HG02973 (cell line): ENCODE results near the gene UBXN7.
A peak's percentile ranks its signal among the peaks of the same experiment; 100 is the strongest.
"Not testable (repeated sequence)": the region's sequence is repeated elsewhere in the genome, so short reads cannot be mapped to it uniquely, and the experiment has no call there.

Experiments
- ATAC-seq: cut with Tn5 transposase; IDR thresholded peaks from one replicate; pipeline ENCODE4 v1.9.1; 2021; ENCODE audit warnings: moderate library complexity; ENCODE audit not compliant: unreplicated experiment

UBXN7 gene

DNA sequence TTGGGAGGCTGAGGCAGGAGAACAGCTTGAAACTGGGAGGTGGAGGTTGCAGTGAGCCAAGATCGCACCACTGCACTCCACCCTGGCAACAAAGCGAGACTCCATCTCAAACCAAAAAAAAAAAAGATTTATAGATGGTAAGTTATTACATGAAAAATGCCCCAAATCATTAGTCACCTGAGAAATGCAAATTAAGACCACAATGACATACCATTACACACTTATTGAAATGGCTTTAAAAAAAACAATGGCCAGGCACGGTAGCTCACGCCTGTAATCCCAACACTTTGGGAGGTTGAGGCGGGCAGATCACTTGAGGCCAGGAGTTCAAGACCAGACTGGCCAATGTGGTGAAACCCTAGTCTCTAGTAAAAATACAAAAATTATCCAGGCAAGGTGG is 10.6 kb downstream of the UBXN7 start:
- ATAC-seq: not testable (repeated sequence)

DNA sequence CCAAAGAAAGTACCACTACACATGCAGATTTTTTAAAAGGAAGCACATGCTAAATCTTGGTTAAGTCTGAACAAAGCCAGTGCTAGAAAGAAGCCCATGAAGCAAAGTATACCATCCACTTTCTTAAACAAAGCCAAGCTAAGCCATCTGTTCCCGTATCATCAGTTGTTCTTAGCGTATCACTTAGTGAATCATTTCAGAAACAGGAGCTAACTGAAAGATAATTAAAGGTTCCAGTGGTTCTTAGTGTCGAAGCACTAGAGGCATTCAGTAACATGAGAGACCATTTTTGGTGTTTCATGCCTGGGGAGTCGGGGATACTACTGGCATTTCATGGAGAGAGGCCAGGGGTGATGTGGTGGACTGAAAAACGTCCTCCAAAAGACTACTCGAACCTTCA is 12.8 kb downstream of the UBXN7 start:
- ATAC-seq: no peak

DNA sequence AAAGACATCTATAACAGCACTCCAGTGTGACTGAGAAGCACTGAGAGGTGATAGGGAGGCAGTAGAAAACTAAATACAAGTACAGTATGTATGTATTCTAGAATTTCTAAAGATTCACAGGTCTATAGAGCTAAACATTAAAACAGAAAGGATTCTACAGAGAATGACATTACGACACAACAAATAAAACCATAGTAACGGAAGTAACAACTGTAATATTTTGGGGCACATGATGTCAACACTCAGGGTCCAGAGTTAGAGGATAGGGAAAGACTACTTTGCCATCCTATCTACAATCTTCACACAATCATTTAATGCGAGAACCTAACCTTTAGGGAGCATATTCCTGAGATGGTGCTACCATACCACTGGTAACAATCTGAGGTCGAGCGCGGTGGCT is 13.6 kb downstream of the UBXN7 start:
- no peak for ATAC-seq

DNA sequence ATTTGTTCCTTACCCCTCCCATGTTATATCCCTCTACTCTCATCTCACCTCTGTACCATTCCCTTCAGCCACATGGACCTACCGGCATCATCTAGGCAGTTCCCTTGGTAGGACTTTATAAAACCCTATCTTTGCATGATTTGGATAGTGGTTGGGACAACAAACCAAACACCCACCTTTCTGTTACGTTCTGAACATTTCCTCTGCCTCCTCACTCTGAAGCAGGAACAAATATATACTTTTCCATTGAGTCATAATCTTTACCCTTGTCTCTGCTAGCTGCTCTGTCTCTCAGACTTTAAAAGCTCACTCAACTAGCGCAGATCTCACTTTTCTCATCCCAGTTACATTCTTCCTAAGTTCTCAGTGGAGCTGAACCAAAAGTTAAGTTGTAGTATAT is 17.8 kb downstream of the UBXN7 start:
- ATAC-seq: no peak

- ATAC-seq: peak; percentile 66
These were observed 19.5 kb downstream of the UBXN7 start for GRCh38 chr3:196412704-196413103.

DNA sequence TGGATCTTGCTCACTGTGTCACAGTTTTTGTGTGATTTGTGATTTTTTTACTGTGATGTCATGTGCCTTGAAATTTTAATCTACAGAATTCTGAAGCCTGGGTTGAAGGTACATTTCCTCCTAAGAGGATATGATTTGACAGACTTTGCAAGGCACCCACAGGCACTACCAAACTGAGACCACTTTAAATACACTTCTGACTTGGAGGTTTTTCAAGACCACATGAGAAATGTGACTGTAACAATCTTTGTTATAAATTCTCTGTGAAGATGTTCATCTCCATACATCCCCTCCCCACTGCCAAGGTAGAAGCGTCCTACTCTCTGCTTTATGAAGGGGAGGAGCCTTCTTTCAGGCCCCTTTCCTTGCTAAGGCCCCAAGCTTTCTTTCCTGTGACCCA is 22.8 kb downstream of the UBXN7 start:
- no peak for ATAC-seq

DNA sequence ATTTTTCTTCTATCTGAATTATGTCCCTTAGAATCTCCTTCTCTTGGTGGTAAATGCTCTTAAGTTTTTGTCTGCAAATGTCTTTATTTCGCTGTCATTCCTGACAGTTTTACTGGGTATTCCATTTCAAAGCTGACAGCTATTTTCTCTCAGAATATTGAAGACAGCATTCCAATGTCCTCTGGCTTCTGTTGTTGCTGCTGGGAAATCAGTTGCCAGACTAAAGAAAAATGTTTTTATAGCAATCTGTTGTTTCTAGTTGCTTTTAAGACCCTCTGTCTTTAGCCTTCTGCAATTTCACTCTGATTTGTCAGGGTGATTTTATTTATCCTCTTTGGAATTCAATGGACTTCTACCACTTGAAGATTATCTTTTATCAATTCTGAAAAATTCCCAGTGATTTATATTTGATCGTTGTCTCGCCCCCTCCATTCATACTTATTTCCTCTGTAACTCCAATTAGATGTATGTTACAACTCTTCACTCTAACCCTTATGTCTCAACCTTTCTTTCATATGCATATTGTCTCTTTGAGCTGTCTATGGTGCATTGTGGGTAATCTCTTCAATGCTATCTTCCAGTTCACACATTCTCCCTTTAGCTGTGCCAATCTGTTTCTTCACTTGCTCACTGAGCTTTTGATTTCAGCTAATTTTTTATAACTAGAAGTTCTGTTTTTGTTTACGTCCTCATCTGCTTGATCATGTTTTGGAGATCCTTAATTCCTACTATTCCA is 23.5 kb downstream of the UBXN7 start:
- no peak for ATAC-seq

DNA sequence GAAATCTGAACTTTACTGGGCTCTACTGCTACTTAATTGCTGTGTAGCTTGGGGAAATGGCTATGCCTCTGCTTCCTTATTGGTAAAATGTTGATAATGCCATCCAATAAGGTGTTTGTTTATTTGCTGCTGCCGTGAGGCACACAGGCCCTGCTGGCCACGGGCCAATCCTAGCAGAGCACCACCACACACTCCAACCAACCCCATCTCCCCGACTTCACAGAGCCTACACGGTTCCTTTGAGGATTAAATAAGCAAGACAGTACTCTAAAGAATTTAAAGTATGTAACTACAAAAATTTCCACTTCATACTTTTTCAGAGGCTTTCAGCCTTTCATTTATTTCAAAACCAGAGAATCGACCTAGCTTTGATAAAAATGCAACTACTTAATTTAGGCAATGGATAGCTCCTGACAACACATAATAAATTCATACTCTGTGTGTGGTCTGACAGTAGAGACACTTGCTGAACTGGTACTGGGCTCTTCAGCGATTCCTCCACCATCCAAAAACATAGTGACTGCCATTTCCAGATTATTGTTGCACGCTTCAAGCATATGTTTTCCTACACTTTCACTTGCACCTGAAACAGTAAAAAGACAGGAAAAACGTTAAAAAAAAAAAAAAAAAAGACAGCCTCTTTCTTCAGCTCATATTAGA is 25.3 kb downstream of the UBXN7 start:
- no peak for ATAC-seq

DNA sequence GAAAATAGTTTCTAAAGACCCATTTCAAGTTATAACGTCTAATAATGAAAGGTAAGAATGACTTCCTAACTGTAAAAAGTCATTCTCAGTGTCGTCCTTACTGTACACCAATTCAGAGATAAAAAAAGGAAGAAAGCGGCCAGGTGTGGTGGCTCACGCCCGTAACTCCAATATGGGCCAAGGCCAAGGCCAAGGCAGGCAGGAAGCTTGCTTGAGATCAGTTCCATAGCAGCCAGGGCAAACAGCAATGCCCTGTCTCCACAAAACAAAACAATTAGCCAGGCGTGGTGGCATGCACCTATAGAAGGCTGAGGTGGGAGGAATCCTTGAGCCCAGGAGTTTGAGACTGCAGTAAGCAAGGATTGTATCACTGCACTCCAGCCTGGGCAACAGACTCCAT is 31.9 kb downstream of the UBXN7 start:
- ATAC-seq: no peak

GRCh38 chr3:196399485-196399945 is 32.7 kb downstream of the UBXN7 start:
- ATAC-seq: no peak

DNA sequence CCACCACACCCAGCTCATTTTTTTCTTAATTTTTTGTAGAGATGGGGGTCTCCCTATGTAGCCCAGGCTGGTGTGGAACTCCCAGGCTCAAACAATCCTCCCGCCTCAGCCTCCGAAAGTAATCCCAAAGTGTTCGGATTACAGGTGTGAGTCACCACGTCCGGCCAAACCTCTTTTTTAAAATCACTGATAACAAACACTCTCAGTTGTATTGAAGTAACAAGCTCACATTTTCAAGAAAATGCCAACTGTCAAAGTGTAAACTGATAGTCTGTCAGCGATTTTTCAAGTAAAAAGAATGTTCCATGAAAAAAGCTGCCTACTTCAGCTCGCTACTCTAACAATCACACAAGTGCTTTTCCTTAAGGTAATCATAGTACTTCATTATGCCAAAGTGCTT is 33.4 kb downstream of the UBXN7 start:
- no peak for ATAC-seq

- ATAC-seq: no peak
These were observed 34.3 kb downstream of the UBXN7 start for GRCh38 chr3:196397941-196398340.

DNA sequence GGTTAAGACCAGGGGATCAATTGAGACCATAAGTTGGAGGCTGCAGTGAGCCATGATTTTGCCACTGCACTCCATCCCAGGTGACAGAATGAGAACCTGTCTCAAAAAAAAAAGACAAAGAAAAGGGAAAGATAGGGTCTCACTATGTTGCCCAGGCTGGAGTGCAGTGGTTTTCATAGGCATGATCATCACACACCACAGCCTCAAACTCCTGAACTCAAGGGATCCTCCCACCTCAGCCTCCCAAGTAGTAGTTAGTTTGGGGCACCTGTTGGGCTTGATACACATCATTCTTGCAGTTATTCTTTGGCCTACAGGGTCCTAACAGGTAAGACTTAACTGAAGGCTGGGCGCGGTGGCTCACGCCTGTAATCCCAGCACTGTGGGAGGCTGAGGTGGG is 42.1 kb downstream of the UBXN7 start:
- no peak for ATAC-seq

GRCh38 chr3:196388956-196389355 is 43.3 kb downstream of the UBXN7 start:
- no peak for ATAC-seq

GRCh38 chr3:196387941-196388340 is 44.3 kb downstream of the UBXN7 start:
- not testable (repeated sequence) for ATAC-seq

DNA sequence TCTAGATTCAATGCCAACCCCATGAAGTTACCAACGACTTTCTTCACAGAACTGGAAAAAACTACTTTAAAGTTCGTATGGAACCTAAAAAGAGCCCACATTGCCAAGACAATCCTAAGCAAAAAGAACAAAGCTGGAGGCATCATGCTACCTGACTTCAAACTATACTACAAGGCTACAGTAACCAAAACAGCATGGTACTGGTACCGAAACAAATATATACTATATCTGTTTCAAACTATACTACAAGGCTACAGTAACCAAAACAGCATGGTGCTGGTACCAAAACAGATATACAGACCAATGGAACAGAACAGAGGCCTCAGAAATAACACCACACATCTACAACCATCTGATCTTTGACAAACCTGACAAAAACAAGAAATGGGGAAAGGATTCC is 45.4 kb downstream of the UBXN7 start:
- not testable (repeated sequence) for ATAC-seq

DNA sequence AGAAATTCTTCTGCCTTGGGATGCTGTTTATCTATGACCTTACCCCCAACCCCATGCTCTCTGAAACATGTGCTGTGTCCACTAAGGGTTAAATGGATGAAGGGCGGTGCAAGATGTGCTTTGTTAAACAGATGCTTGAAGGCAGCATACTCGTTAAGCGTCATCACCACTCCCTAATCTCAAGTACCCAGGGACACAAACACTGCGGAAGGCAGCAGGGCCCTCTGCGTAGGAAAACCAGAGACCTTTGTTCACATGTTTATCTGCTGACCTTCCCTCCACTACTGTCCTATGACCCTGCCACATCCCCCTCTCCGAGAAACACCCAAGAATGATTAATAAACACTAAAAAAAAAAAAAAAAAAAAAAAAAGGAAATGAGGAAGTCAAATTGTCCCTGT is 46.2 kb downstream of the UBXN7 start:
- not testable (repeated sequence) for ATAC-seq

DNA sequence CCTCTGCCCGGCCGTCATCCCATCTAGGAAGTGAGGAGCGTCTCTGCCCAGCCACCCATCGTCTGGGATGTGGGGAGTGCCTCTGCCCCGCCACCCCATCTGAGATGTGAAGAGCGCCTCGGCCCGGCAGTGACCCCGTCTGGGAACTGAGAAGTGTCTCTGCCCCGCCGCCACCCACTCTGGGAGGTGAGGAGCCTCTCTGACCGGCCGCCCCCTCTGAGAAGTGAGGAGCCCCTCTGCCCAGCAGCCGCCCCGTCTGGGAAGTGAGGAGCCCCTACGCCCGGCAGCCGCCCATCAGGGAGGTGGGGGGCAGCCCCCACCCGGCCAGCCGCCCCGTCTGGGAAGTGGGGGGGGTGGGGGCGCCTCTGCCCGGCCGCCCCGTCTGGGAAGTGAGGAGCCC is 46.8 kb downstream of the UBXN7 start:
- ATAC-seq: not testable (repeated sequence)

- no peak for ATAC-seq
These were observed 53.9 kb downstream of the UBXN7 start for GRCh38 chr3:196378146-196378841.

DNA sequence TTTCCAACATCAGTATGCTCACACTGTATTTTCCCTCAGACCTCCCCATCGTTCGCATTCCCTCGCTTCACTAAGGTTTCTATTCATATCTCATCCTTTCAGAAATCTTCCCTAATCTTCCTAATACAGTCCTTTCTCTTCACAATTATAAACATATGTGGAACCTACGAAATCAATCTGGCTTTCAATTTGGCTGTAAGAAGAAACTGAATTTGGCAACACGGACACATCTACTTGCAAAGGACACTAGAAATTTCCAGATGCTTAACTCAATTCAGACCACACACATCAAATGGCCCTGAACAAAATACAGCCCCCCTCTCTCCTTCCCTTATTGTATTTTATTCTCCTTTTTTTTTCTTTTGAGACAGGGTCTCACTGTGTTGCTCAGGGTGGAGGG is 54.9 kb downstream of the UBXN7 start:
- no peak for ATAC-seq

DNA sequence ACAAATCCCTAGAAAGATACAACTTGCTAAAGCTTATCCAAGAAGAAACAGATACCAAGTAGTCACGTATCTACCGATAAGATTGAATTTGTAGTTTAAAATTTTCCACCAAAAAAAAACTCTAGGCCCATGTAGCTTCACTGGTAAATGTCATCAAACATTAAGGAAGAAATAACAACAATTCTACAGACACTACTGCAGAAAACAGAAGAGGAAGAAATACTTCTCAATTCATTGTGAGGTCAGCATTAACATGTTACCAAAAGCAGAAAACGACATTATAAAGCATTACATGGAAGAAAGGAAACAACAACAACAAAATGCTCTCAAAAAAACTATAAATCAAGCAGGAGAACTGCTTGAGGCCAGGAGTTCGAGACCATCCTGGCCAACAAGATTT is 66.5 kb downstream of the UBXN7 start:
- ATAC-seq: no peak

- ATAC-seq: no peak
These were observed 71.6 kb downstream of the UBXN7 start for GRCh38 chr3:196360586-196360985.
